SK-N-SH treated with all-trans-retinoic acid at 6 μM for 48 hours (cell line): ENCODE data around the gene ARRB1.

Source experiments
- ATAC-seq: fragments of 200-7000 bp; cut with Tn5 transposase; 3 replicates; pipeline ENCODE4 v1.9.1; 2020; ENCODE audit warnings: mild to moderate bottlenecking, moderate library complexity
- BACH2 ChIP-seq: fragments of 250-450 bp; sonication (Bioruptor Pico); IDR thresholded peaks from 2 replicates; pipeline ENCODE4 v1.9.0; 2021; ENCODE audit warnings: mild to moderate bottlenecking, borderline replicate concordance
- CREB5 ChIP-seq: fragments of 250-450 bp; sonication (Bioruptor Pico); IDR thresholded peaks from 2 replicates; pipeline ENCODE4 v1.5.1; 2020; ENCODE audit warnings: low read depth, mild to moderate bottlenecking, moderate library complexity
- CSDC2 ChIP-seq: fragments of 250-450 bp; sonication (Bioruptor Pico); IDR thresholded peaks from 2 replicates; pipeline ENCODE4 v1.5.0; 2020; ENCODE audit warnings: mild to moderate bottlenecking, moderate library complexity
- CSRNP3 ChIP-seq: fragments of 250-450 bp; sonication (Bioruptor Pico); IDR thresholded peaks from 2 replicates; pipeline ENCODE4 v1.5.1; 2021; ENCODE audit warnings: mild to moderate bottlenecking, moderate library complexity
- ESRRG ChIP-seq: fragments of 250-450 bp; sonication (Bioruptor Pico); IDR thresholded peaks from 2 replicates; pipeline ENCODE4 v1.6.1; 2021; ENCODE audit warnings: mild to moderate bottlenecking
- GLIS3 ChIP-seq: fragments of 250-450 bp; sonication (Bioruptor Pico); IDR thresholded peaks from 2 replicates; pipeline ENCODE4 v1.5.0; 2020; ENCODE audit warnings: mild to moderate bottlenecking, moderate library complexity
- ISL1 ChIP-seq: fragments of 250-450 bp; sonication (Bioruptor Pico); IDR thresholded peaks from 2 replicates; pipeline ENCODE4 v2.1.2; 2022; ENCODE audit warnings: mild to moderate bottlenecking, moderate library complexity
- OSR1 ChIP-seq: fragments of 250-450 bp; sonication (Bioruptor Pico); IDR thresholded peaks from 2 replicates; pipeline ENCODE4 v1.8.0; 2022; ENCODE audit warnings: moderate library complexity, mild to moderate bottlenecking, inconsistent platforms
- PATZ1 ChIP-seq: fragments of 250-450 bp; sonication (Bioruptor Pico); IDR thresholded peaks from 2 replicates; pipeline ENCODE4 v1.8.0; 2020; ENCODE audit warnings: mild to moderate bottlenecking, moderate library complexity, borderline replicate concordance
- PPARA ChIP-seq: fragments of 250-450 bp; sonication (Bioruptor Pico); IDR thresholded peaks from 2 replicates; pipeline ENCODE4 v1.5.0; 2020; ENCODE audit warnings: mild to moderate bottlenecking, borderline replicate concordance
- RARB ChIP-seq: fragments of 250-450 bp; sonication (Bioruptor Pico); IDR thresholded peaks from 2 replicates; pipeline ENCODE4 v1.8.0; 2021; ENCODE audit warnings: mild to moderate bottlenecking, moderate library complexity
- SNAI2 ChIP-seq: fragments of 250-450 bp; sonication (Bioruptor Pico); IDR thresholded peaks from 2 replicates; pipeline ENCODE4 v1.5.0; 2020; ENCODE audit warnings: mild to moderate bottlenecking, moderate library complexity
- TCF4 ChIP-seq: fragments of 250-450 bp; sonication (Bioruptor Pico); IDR thresholded peaks from 2 replicates; pipeline ENCODE4 v1.8.0; 2021; ENCODE audit warnings: mild to moderate bottlenecking, moderate library complexity, borderline replicate concordance
- TOX ChIP-seq: fragments of 250-450 bp; sonication (Bioruptor Pico); IDR thresholded peaks from 2 replicates; pipeline ENCODE4 v1.8.0; 2021; ENCODE audit warnings: mild to moderate bottlenecking, moderate library complexity, borderline replicate concordance
- TSHZ2 ChIP-seq: fragments of 250-450 bp; sonication (Bioruptor Pico); IDR thresholded peaks from 2 replicates; pipeline ENCODE4 v1.5.0; 2020; ENCODE audit warnings: mild to moderate bottlenecking, moderate library complexity
- ZC3H10 ChIP-seq: fragments of 250-450 bp; sonication (Bioruptor Pico); IDR thresholded peaks from 2 replicates; pipeline ENCODE4 v1.5.1; 2021; ENCODE audit warnings: mild to moderate bottlenecking, moderate library complexity
- ZFP3 ChIP-seq: fragments of 250-450 bp; sonication (Bioruptor Pico); IDR thresholded peaks from 2 replicates; pipeline ENCODE4 v1.5.0; 2020; ENCODE audit warnings: mild to moderate bottlenecking, moderate library complexity
- ZFP30 ChIP-seq: fragments of 450-650 bp; formaldehyde crosslinking; IDR thresholded peaks from 2 replicates; pipeline ENCODE4 v1.5.0; 2022; ENCODE audit warnings: mild to moderate bottlenecking, moderate library complexity
- ZNF565 ChIP-seq: fragments of 450-650 bp; formaldehyde crosslinking; conservative IDR thresholded peaks from 2 replicates; pipeline ENCODE4 v1.5.0; 2020; ENCODE audit warnings: low read depth, mild to moderate bottlenecking, moderate library complexity
- ZNF70 ChIP-seq: fragments of 450-650 bp; formaldehyde crosslinking; IDR thresholded peaks from 2 replicates; pipeline ENCODE4 v1.5.0; 2020; ENCODE audit warnings: mild to moderate bottlenecking, moderate library complexity
- ZNF8 ChIP-seq: fragments of 450-650 bp; formaldehyde crosslinking; IDR thresholded peaks from 2 replicates; pipeline ENCODE4 v1.5.0; 2020; ENCODE audit warnings: mild to moderate bottlenecking, moderate library complexity

The ARRB1 gene

GRCh38 chr11:75265851-75266531 is 85.5 kb downstream of the ARRB1 start:
- TF ChIP-seq ZNF565 (CRISPR knock-in tag) (no peak), ESRRG (CRISPR knock-in tag) (no peak)
- ATAC-seq, result no peak; the same call in 2 of the 3 replicates

- no peak for ATAC-seq
- TF ChIP-seq RARB (CRISPR knock-in tag) (no peak), PPARA (CRISPR knock-in tag) (no peak)
These were observed 86.5 kb downstream of the ARRB1 start for GRCh38 chr11:75264971-75265370.

GRCh38 chr11:75264356-75264755 is 87.1 kb downstream of the ARRB1 start:
- ATAC-seq, result no peak
- TF ChIP-seq BACH2 (CRISPR knock-in tag) (no peak), ZNF565 (CRISPR knock-in tag) (no peak), TCF4 (CRISPR knock-in tag) (no peak), ZNF70 (CRISPR knock-in tag) (no peak), TSHZ2 (CRISPR knock-in tag) (no peak), CSDC2 (CRISPR knock-in tag) (no peak), ZNF8 (CRISPR knock-in tag) (no peak), ZFP3 (CRISPR knock-in tag) (no peak), ZC3H10 (no peak), ISL1 (CRISPR knock-in tag) (no peak), OSR1 (CRISPR knock-in tag) (no peak), RARB (CRISPR knock-in tag) (no peak), CREB5 (no peak), CSRNP3 (CRISPR knock-in tag) (no peak), PATZ1 (no peak), PPARA (CRISPR knock-in tag) (no peak), ZFP30 (CRISPR knock-in tag) (no peak)

GRCh38 chr11:75263944-75264349 is 87.5 kb downstream of the ARRB1 start:
- no peak for TF ChIP-seq PPARA (CRISPR knock-in tag)
- TF ChIP-seq PATZ1, result no peak
- no peak for TF ChIP-seq OSR1 (CRISPR knock-in tag)
- no peak for TF ChIP-seq ZC3H10
- no peak for TF ChIP-seq RARB (CRISPR knock-in tag)
- no peak for TF ChIP-seq TOX (CRISPR knock-in tag)
- TF ChIP-seq CSDC2 (CRISPR knock-in tag), result no peak
- TF ChIP-seq ZNF70 (CRISPR knock-in tag), result no peak
- TF ChIP-seq ZNF565 (CRISPR knock-in tag), result no peak
- no peak for TF ChIP-seq BACH2 (CRISPR knock-in tag)
- TF ChIP-seq SNAI2 (CRISPR knock-in tag), result no peak
- TF ChIP-seq CSRNP3 (CRISPR knock-in tag), result no peak
- TF ChIP-seq GLIS3 (CRISPR knock-in tag), result no peak
- no peak for TF ChIP-seq ZFP3 (CRISPR knock-in tag)
- ATAC-seq, result no peak
